Right atrium auricular region (tissue), 2 donors: ENCODE data around the gene CDT1. TPM values are rescaled to one million over a fixed set of nuclear protein-coding genes. Genes with fewer than 3 reads are reported as not detected.

Experiments used
- DNase-seq: peaks from one replicate; pipeline ENCODE4 v3.0.0-alpha.2; 2019; ENCODE audit warnings: low spot score
- H3K27ac ChIP-seq, 2 donors: fragments of 200-600 bp; sonication (generic); 1 replicate in 1 of 2; 2 replicates in 1 of 2; pipeline ENCODE4 v1.5.1; 2016 to 2019
- H3K27me3 ChIP-seq, 2 donors: fragments of 200-600 bp; sonication (generic); one replicate each; pipeline versions ENCODE4 v1.5.1 to v1.6.0; 2017 to 2019
- H3K36me3 ChIP-seq: fragments of 200-600 bp; sonication (generic); one replicate; pipeline ENCODE4 v1.5.1; 2016
- H3K4me1 ChIP-seq, 2 donors: fragments of 200-600 bp; sonication (generic); one replicate each; pipeline versions ENCODE4 v1.5.1 to v1.6.0; 2017 to 2019
- H3K4me3 ChIP-seq, 2 donors: fragments of 200-600 bp; sonication (generic); 1 replicate in 1 of 2; 2 replicates in 1 of 2; pipeline ENCODE4 v1.5.1; 2017 to 2019; ENCODE audit warnings: mild to moderate bottlenecking in 1 of 2, moderate library complexity in 1 of 2
- H3K9me3 ChIP-seq, 2 donors: fragments of 200-600 bp; sonication (generic); one replicate each; pipeline ENCODE4 v1.5.1; 2019
- CTCF ChIP-seq, 2 donors: fragments of 200-600 bp; sonication (generic); IDR thresholded peaks; one replicate each; pipeline ENCODE4 v1.5.1; 2019; ENCODE audit warnings: antibody characterized with exemption in 2 of 2
- total RNA-seq, 2 donors: library from RNA; depleted of rRNA; stranded (reverse); fragments of >200 nt; gene quantifications; one replicate each; pipeline ENCODE4 v1.1.0, GENCODE V29; 2016

The CDT1 gene
- total RNA-seq, 2 donors from 2014 or later: 0.39 to 1.3 TPM

- TF ChIP-seq CTCF (IDR thresholded peaks at IDR 0.05): no peak
- DNase-seq: peak; percentile 75
- H3K9me3 ChIP-seq: no peaks in the 10 kb centered on the region
Measured at GRCh38 chr16:88810912-88811768, 7.6 kb downstream of the CDT1 start.

GRCh38 chr16:88811769-88812512, 8.4 kb downstream of the CDT1 start, which contains the start of gene APRT:
Gene APRT, minus strand, starts transcription at chr16:88811928. Its CDS starts 29 bp downstream, at chr16:88811899.
- Histone ChIP-seq H3K27ac (peak within 1 kb of the TSS; percentile 87 to 92), H3K9me3 (no peaks in the 10 kb centered on the region), H3K36me3 (peaks cover 10% of the 10 kb centered on the region), H3K4me1 (peaks cover 0 to 37% of the 10 kb centered on the region in 2 donors), H3K4me3 (peak within 1 kb of the TSS; percentile 50 to 77), H3K27me3 (no peaks in the 10 kb centered on the region)
- DNase-seq: peak; percentile 93
- TF ChIP-seq CTCF (IDR thresholded peaks at IDR 0.05): peak; percentile 23 to 64

More at GRCh38 chr16:88810912-88811768, 7.6 kb downstream of the CDT1 start:
- Histone ChIP-seq H3K27me3 (no peaks in the 10 kb centered on the region), H3K27ac (peak overlapping the region; percentile 87 to 92), H3K4me3 (peak overlapping the region; percentile 50 to 77), H3K36me3 (peaks cover 10% of the 10 kb centered on the region), H3K4me1 (peaks cover 0 to 37% of the 10 kb centered on the region in 2 donors)

GRCh38 chr16:88812513-88813268, 9.1 kb downstream of the CDT1 start:
- peak; percentile 76 for DNase-seq
- peak overlapping the region; percentile 87 to 92 for H3K27ac ChIP-seq
- TF ChIP-seq CTCF (IDR thresholded peaks at IDR 0.05): no peak
- H3K4me1 ChIP-seq: peaks cover 0 to 37% of the 10 kb centered on the region in 2 donors
- H3K9me3 ChIP-seq: no peaks in the 10 kb centered on the region
- H3K4me3 ChIP-seq: peak overlapping the region; percentile 50 to 77
- peaks cover 10% of the 10 kb centered on the region for H3K36me3 ChIP-seq
- H3K27me3 ChIP-seq: no peaks in the 10 kb centered on the region

GRCh38 chr16:88813269-88814143, 9.9 kb downstream of the CDT1 start:
- DNase-seq: no peak
- no peaks in the 10 kb centered on the region for H3K27me3 ChIP-seq
- no peak for TF ChIP-seq CTCF (IDR thresholded peaks at IDR 0.05)
- no peak overlapping the region for H3K4me3 ChIP-seq
- peaks cover 0 to 37% of the 10 kb centered on the region in 2 donors for H3K4me1 ChIP-seq
- H3K36me3 ChIP-seq: peaks cover 10% of the 10 kb centered on the region
- no peaks in the 10 kb centered on the region for H3K9me3 ChIP-seq
- peak overlapping the region in 1 of 2 donors; percentile 92 for H3K27ac ChIP-seq

- Histone ChIP-seq H3K36me3 (peaks cover 8% of the 10 kb centered on the region), H3K9me3 (no peaks in the 10 kb centered on the region), H3K27ac (no peak overlapping the region), H3K4me3 (no peak overlapping the region), H3K4me1 (peaks cover 0 to 37% of the 10 kb centered on the region in 2 donors), H3K27me3 (no peaks in the 10 kb centered on the region)
- TF ChIP-seq CTCF (IDR thresholded peaks at IDR 0.05): no peak
- no peak for DNase-seq
Measured at GRCh38 chr16:88814144-88814502, 10.5 kb downstream of the CDT1 start.
